WI38 (cell line): ENCODE data around the gene UBAC2.
"Not testable (repeated sequence)": the region's sequence is repeated elsewhere in the genome, so short reads cannot be mapped to it uniquely, and the experiment has no call there.

Experiments
- H3K4me3 ChIP-seq: 2 replicates; pipeline ENCODE4 v1.5.1; 2011; ENCODE audit warnings: low read depth, mild to moderate bottlenecking, control low read depth, low read length
- TF ChIP-seq, protein P1 (sequence below): IDR thresholded peaks from 2 replicates; pipeline ENCODE4 v1.5.1; 2012; ENCODE audit warnings: low read depth, mild to moderate bottlenecking, control low read depth, low read length

UBAC2 gene

DNA sequence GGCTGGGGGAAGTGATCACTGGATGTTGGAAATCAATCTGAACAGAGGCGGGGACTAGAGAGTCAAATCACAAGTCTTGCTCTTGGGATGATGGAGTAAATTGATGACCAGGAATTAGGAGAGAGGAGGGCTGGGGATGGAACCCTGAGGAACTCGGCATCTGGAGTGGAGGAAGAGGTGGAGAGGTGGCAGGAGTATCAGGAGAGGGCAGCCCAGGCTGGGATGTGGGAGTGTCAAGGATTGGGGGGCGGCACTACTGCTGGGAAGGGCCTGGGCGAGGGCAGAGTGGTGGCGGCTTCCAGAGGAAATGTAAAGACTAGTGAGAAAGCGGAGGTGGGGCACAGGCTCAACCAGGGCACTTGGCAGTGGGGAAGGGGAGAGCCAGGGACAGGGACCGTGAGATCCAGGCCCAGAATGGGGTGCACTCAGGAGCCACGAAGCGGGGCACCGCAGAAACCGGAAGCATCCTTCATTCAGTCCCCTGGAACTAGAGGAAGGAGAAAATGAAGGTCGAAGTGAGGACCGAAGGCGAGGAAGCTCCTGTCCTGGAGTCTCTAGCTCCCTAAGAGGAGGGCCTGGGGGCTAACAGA is 187.8 kb downstream of the UBAC2 start:
- no peak overlapping the region for H3K4me3 ChIP-seq
- TF ChIP-seq, protein P1, sequence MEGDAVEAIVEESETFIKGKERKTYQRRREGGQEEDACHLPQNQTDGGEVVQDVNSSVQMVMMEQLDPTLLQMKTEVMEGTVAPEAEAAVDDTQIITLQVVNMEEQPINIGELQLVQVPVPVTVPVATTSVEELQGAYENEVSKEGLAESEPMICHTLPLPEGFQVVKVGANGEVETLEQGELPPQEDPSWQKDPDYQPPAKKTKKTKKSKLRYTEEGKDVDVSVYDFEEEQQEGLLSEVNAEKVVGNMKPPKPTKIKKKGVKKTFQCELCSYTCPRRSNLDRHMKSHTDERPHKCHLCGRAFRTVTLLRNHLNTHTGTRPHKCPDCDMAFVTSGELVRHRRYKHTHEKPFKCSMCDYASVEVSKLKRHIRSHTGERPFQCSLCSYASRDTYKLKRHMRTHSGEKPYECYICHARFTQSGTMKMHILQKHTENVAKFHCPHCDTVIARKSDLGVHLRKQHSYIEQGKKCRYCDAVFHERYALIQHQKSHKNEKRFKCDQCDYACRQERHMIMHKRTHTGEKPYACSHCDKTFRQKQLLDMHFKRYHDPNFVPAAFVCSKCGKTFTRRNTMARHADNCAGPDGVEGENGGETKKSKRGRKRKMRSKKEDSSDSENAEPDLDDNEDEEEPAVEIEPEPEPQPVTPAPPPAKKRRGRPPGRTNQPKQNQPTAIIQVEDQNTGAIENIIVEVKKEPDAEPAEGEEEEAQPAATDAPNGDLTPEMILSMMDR, result no peak

DNA sequence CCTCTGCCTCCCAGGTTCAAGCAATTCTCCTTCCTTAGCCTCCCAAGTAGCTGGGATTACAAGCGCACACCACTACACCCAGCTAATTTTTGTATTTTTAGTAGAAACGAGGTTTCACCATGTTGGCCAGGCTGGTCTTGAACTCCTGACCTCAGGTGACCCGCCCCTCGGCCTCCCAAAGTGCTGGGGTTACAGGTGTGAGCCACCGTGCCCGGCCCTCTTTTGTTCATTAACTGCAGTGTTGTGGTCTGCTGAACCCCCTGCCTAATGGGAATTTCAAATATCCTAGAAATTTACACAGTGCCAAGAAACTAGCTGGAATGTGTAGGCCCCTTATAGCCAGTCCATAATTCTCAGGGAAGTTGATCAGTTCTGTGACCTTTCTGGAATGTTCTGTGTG is 188.4 kb downstream of the UBAC2 start:
- not testable (repeated sequence) for H3K4me3 ChIP-seq

DNA sequence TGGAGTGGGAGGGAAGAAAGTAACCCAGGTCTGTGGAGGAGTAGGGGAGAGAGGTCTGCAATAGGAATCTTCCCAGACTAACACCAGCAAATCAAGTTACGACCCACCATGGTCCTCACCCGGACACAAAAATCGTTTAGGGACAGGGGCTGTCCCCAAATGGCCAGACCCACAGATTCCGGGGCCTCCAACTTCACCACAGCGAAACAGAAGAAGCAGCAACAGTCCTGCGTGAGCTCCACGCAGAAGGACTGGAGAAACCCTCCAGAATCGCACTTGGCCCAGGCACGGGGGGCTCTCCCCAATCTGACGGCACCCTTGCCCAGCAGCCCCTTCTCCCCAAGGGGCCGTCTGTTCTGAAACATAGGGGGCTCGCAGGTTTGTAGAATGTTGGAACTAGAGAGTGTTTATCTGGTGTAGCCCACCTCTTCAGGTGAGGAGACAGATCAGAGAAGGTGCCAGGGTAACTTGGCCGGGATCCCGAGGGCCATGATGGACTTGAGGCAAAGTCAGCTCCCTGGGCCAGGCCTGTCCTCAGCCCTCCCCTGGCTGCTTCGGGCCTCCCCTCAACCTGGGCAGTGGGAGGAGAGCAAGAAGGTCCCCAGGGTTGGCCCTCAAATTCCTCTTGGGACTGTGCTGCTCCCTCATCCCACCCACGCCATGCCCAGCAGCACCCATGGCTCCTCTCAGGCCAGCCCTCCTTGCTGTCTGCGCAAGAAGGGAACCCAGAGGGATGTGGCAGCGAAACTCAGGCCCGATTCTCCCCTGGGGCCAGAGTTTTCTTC is 189.1 kb downstream of the UBAC2 start:
- TF ChIP-seq, protein P1, result no peak
- H3K4me3 ChIP-seq, result no peak overlapping the region

DNA sequence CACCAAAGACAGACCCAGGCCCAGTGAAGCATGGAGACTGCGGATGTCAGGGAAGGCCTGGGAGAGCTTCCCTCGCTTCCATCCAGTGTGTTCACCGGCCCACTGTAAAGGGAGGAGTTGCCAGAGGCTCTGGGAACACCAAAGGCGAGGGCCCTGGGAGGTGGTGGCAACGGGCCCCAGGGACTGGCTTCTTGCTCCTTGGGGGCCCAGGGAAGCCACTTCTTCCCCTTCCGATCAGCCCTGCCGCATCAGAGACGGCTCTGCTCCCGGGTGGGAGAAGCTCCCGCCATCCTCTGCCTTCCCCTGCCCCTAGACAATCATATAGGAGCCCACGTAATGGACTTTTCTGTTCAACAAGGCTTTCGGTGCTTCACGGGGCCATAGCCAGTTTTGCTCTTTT is 189.9 kb downstream of the UBAC2 start:
- no peak overlapping the region for H3K4me3 ChIP-seq
- TF ChIP-seq, protein P1, result no peak

DNA sequence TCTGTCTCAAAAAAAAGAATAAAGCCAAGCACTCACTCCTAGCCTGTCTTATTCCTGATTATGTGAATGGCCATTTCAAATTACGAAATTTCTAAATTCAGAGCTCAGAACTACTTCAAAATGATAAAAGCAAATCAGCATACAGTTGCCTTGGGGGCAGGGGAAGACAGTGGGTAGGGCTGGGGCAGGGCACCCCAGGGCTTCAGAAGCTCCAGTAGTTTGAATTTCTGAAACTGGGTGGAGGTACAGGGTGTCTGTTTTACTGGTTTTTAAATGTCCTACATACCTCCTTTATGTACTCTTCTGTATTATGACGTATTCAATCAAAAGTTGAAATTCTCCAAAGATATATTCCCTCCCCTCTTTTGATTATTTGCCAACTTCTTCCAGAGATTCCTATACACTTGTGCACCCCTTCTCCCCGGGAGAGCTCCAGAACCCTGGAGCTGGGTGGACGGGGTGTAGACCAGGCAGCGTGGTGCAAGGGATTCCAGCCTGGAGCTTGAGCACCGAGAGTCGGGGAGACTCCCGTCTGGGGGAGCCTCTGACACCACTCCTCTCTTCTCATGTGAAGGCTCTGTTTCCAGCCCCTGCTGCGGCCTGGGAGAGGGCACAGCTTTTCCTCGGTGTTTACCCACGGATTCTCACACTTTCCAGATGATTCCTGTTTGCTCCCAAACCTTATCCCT is 191.3 kb downstream of the UBAC2 start:
- TF ChIP-seq, protein P1, result no peak
- H3K4me3 ChIP-seq, result no peak overlapping the region

DNA sequence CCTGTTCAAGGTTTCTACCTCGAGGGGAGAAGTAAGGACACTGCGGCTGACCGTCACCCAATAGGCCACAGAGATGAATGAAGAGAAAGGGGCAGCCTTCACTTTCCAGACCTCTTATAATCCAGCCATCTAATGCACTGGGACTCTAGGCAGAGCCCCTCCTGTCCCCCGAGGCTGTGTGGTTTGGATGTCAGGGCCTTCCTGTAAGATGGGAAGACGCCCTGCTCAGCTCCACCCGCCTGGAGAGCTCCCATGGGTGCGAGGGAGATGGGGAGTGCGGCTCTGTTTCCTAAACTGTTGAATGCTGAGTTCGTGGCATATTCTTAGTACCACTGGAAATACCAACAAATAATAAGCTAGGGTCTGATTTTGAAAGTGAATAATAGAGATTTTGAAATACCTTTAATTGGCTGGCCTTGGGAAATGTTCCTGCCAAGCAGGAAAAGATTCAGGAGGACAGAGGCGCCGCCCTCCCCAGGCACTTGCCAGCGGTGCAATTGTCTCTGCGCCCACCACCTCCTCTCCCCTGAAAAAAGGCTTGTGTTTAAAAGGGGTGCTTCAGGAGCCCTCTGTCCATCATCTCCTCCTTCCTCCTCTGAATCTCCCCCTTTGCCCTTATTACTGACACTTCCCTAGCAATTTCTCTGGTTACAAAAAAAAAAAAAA is 191.9 kb downstream of the UBAC2 start:
- no peak overlapping the region for H3K4me3 ChIP-seq
- TF ChIP-seq, protein P1, result no peak

DNA sequence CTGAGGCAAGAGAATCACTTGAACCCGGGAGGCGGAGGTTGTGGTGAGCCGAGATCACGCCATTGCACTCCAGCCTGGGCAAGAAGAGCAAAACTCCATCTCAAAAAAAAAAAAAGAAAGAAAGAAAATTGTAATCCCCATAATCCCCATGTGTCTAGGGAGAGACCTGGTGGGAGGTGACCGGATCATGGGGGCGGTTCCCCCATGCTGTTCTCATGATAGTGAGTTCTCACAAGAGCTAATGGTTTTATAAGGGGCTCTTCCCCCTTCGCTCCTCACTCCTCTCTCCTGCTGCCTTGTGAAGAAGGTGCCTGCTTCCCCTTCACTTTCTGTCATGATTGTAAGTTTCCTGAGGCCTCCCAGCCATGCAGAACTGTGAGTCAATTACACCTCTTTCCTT is 192.7 kb downstream of the UBAC2 start:
- H3K4me3 ChIP-seq, result not testable (repeated sequence)
